Liver (tissue), 9 donors: ENCODE results near the gene TMEM167A. TPM values are rescaled to one million over a fixed set of nuclear protein-coding genes. Genes with fewer than 3 reads are reported as not detected.
"Not testable (repeated sequence)": the region's sequence is repeated elsewhere in the genome, so short reads cannot be mapped to it uniquely, and the experiment has no call there.

Source experiments
- DNase-seq: peaks from one replicate; pipeline ENCODE4 v3.0.0-alpha.2; 2017; ENCODE audit warnings: low spot score
- H3K27ac ChIP-seq, 2 donors: one replicate each; pipeline ENCODE4 v1.7.0; 2013; ENCODE audit warnings: inconsistent platforms in 2 of 2, low read length in 2 of 2, control low read depth in 1 of 2, low read depth in 1 of 2, mild to moderate bottlenecking in 1 of 2
- H3K27me3 ChIP-seq, 4 donors: one replicate each; pipeline versions ENCODE4 v1.6.1 to v1.7.0; 2013; ENCODE audit warnings: low read length in 3 of 4, inconsistent platforms in 1 of 4, mild to moderate bottlenecking in 1 of 4, moderate library complexity in 1 of 4; ENCODE audit not compliant: control insufficient read depth in 4 of 4, insufficient read depth in 4 of 4
- H3K36me3 ChIP-seq, 4 donors: one replicate each; pipeline versions ENCODE4 v1.6.1 to v1.7.0; 2013; ENCODE audit warnings: low read length in 3 of 4, mild to moderate bottlenecking in 3 of 4, low read depth in 1 of 4, moderate library complexity in 1 of 4; ENCODE audit not compliant: control insufficient read depth in 4 of 4, insufficient read depth in 3 of 4
- H3K4me1 ChIP-seq, 4 donors: one replicate each; pipeline versions ENCODE4 v1.6.1 to v1.7.0; 2013; ENCODE audit warnings: low read length in 3 of 4, mild to moderate bottlenecking in 3 of 4, moderate library complexity in 1 of 4; ENCODE audit not compliant: control insufficient read depth in 4 of 4, insufficient read depth in 4 of 4
- H3K4me3 ChIP-seq, 3 donors: one replicate each; pipeline versions ENCODE4 v1.6.1 to v1.7.0; 2013; ENCODE audit warnings: low read length in 3 of 3, control low read depth in 1 of 3, low read depth in 1 of 3, mild to moderate bottlenecking in 1 of 3
- H3K9ac ChIP-seq, 2 donors: one replicate each; pipeline ENCODE4 v1.7.0; 2013; ENCODE audit warnings: low read length in 2 of 2, mild to moderate bottlenecking in 2 of 2, moderate library complexity in 2 of 2, control low read depth in 1 of 2, low read depth in 1 of 2
- H3K9me3 ChIP-seq, 4 donors: one replicate each; pipeline versions ENCODE4 v1.6.1 to v1.7.0; 2013; ENCODE audit warnings: low read length in 3 of 4; ENCODE audit not compliant: control insufficient read depth in 4 of 4
- CTCF ChIP-seq: fragments of 150-350 bp; IDR thresholded peaks from 2 replicates; pipeline ENCODE4 v1.5.1; 2017; ENCODE audit warnings: improper control_type of control experiment, low read depth, low read length; ENCODE audit not compliant: missing input control
- EGR1 ChIP-seq, 2 donors: IDR thresholded peaks; 2 replicates each; pipeline ENCODE4 v1.6.1; 2016 to 2018; ENCODE audit warnings: antibody characterized with exemption in 2 of 2, low read depth in 2 of 2
- FOXA1 ChIP-seq: IDR thresholded peaks from 2 replicates; pipeline ENCODE4 v1.6.1; 2016; ENCODE audit warnings: antibody characterized with exemption
- FOXA2 ChIP-seq: IDR thresholded peaks from 2 replicates; pipeline ENCODE4 v1.6.1; 2016; ENCODE audit warnings: antibody characterized with exemption
- GABPA ChIP-seq, 2 donors: IDR thresholded peaks in 1 of 2; conservative IDR thresholded peaks in 1 of 2; 2 replicates each; pipeline ENCODE4 v1.6.1; 2016; ENCODE audit warnings: antibody characterized with exemption in 2 of 2, mild to moderate bottlenecking in 1 of 2, moderate library complexity in 1 of 2
- HNF4A ChIP-seq, 2 donors: conservative IDR thresholded peaks; 2 replicates each; pipeline ENCODE4 v1.6.1; 2016; ENCODE audit warnings: antibody characterized with exemption in 2 of 2, mild to moderate bottlenecking in 2 of 2
- HNF4G ChIP-seq: IDR thresholded peaks from 2 replicates; pipeline ENCODE4 v1.6.1; 2016; ENCODE audit warnings: antibody characterized with exemption
- RAD21 ChIP-seq, 2 donors: IDR thresholded peaks; 2 replicates each; pipeline ENCODE4 v1.6.1; 2016; ENCODE audit warnings: antibody characterized with exemption in 2 of 2, mild to moderate bottlenecking in 2 of 2
- REST ChIP-seq: IDR thresholded peaks from 2 replicates; pipeline ENCODE4 v1.6.1; 2016; ENCODE audit warnings: antibody characterized with exemption, mild to moderate bottlenecking
- RXRA ChIP-seq, 2 donors: IDR thresholded peaks; 2 replicates each; pipeline ENCODE4 v1.6.1; 2017 to 2018; ENCODE audit warnings: antibody characterized with exemption in 2 of 2, mild to moderate bottlenecking in 1 of 2
- SP1 ChIP-seq: IDR thresholded peaks from 2 replicates; pipeline ENCODE4 v1.6.1; 2018; ENCODE audit warnings: antibody characterized with exemption, mild to moderate bottlenecking
- YY1 ChIP-seq: IDR thresholded peaks from 2 replicates; pipeline ENCODE4 v1.6.1; 2016; ENCODE audit warnings: antibody characterized with exemption, mild to moderate bottlenecking
- ZBTB33 ChIP-seq: IDR thresholded peaks from 2 replicates; pipeline ENCODE4 v1.6.1; 2016; ENCODE audit warnings: antibody characterized with exemption
- WGBS: extraction: QIAGEN DNeasy Blood & Tissue Kit; methylation state at CpG from one replicate; pipeline ENCODE4 v1.1.7; 2013; 5-methylcytosine and 5-hydroxymethylcytosine counted together
- polyA plus RNA-seq, 2 donors: library from polyadenylated mRNA; stranded (reverse) in 1 of 2; unstranded in 1 of 2; fragments of 200-250 nt in 1 of 2; fragments of >200 nt in 1 of 2; fragmentation: Nextera tagmentation in 1 of 2; extraction: Ambion mirVana in 1 of 2; gene quantifications; one replicate each; pipeline versions ENCODE4 v1.2.1 to v1.2.3, GENCODE V29; 2013 to 2015
- total RNA-seq, 2 donors: library from RNA; depleted of rRNA; stranded (reverse); fragments of >200 nt; gene quantifications; one replicate each; pipeline ENCODE4 v1.2.3, GENCODE V29; 2014
- donor health status: healthy.
- donor health status: healthy.
- donor health status: healthy.
- donor health status: healthy.
- donor health status: healthy.

TMEM167A gene
- total and polyA plus RNA-seq, 4 donors = 27.0 to 55.2 (median 37.1) TPM

DNA sequence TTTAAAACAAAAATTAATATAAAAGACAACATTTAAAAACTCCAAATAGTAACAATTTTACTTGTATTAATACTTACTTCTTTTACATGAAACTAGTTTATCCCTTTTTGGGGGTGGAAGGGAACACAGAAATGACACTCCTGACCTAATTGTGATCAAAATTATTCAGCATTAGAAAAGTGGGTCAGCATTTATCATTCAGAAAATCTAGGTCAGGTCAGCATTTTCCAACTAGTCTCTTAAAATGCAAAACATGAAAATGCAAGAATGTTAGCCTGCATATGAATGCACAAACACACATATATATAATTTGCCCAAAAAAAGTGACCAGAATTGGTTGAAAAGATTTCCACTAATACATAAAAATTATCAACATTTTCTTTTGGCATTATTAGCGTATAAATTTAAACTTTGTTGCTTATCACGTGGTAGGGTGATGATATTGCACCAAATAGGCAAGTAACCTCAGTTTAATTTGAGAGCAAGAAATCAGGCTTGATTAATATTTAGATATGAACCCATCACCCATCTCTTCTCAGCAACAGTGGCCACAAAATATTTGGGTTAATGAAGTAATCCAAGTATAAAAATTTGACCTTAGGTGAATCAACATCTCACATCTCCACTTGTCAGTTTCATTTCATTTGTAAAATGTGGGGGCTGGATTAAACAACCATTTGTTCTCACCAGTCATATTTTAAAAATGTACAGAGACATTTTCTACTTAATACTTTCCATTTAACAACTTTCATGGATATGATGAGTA is 5.7 kb downstream of the TMEM167A start:
- WGBS = 81% methylated on average over 2 of the region's 2 CpGs
- Histone ChIP-seq H3K4me3 (no peak overlapping the region), H3K9me3 (no peaks in the 10 kb centered on the region), H3K4me1 (peaks cover 4 to 34% (median 10%) of the 10 kb centered on the region in 4 donors), H3K27me3 (no peaks in the 10 kb centered on the region), H3K36me3 (no peaks in the 10 kb centered on the region), H3K9ac (no peak overlapping the region), H3K27ac (no peak overlapping the region)
- no peak for DNase-seq
- TF ChIP-seq SP1 (no peak), EGR1 (IDR thresholded peaks at IDR 0.05; ENCODE audit: low read depth in 2 of 2) (no peak), CTCF (no peak), ZBTB33 (no peak), RXRA (IDR thresholded peaks at IDR 0.05) (no peak), HNF4G (no peak), HNF4A (conservative IDR thresholded peaks at IDR 0.05) (no peak)

GRCh38 chr5:83069096-83069799 is 7.9 kb downstream of the TMEM167A start:
- no peaks in the 10 kb centered on the region for H3K27me3 ChIP-seq
- no peak for DNase-seq
- WGBS = 94% methylated on average over 2 of the region's 2 CpGs
- no peak for TF ChIP-seq FOXA1
- no peak for TF ChIP-seq RXRA (IDR thresholded peaks at IDR 0.05)
- TF ChIP-seq GABPA (IDR thresholded peaks at IDR 0.05 in 1 of 2, conservative IDR thresholded peaks at IDR 0.05 in 1 of 2) = no peak
- TF ChIP-seq YY1 = no peak
- no peak for TF ChIP-seq SP1
- TF ChIP-seq ZBTB33 = no peak
- TF ChIP-seq RAD21 (IDR thresholded peaks at IDR 0.05) = no peak
- no peak for TF ChIP-seq FOXA2
- no peak for TF ChIP-seq REST
- no peak for TF ChIP-seq EGR1 (IDR thresholded peaks at IDR 0.05; ENCODE audit: low read depth in 2 of 2)
- TF ChIP-seq CTCF = no peak
- no peak overlapping the region for H3K4me3 ChIP-seq
- H3K9me3 ChIP-seq = no peaks in the 10 kb centered on the region
- H3K9ac ChIP-seq = no peak overlapping the region
- H3K27ac ChIP-seq = no peak overlapping the region
- H3K36me3 ChIP-seq = peaks cover 0 to 3% (median 0%) of the 10 kb centered on the region in 4 donors
- peaks cover 0 to 25% (median 3%) of the 10 kb centered on the region in 4 donors for H3K4me1 ChIP-seq

GRCh38 chr5:83067377-83067776 is 9.8 kb downstream of the TMEM167A start:
- peaks cover 0 to 25% (median 3%) of the 10 kb centered on the region in 4 donors for H3K4me1 ChIP-seq
- H3K27me3 ChIP-seq, H3K9me3 ChIP-seq, DNase-seq, H3K4me3 ChIP-seq, H3K36me3 ChIP-seq, H3K27ac ChIP-seq, H3K9ac ChIP-seq: not testable (repeated sequence)
- 96% methylated on average over 4 of the region's 4 CpGs for WGBS
